ENCODE results near the gene DNAH8. TPM values are rescaled to one million over a fixed set of nuclear protein-coding genes. Genes with fewer than 3 reads are reported as not detected.

The DNAH8 gene
- total RNA-seq, 4 donors from 2014 or later, result 0.22 TPM; not detected in 3

DNA sequence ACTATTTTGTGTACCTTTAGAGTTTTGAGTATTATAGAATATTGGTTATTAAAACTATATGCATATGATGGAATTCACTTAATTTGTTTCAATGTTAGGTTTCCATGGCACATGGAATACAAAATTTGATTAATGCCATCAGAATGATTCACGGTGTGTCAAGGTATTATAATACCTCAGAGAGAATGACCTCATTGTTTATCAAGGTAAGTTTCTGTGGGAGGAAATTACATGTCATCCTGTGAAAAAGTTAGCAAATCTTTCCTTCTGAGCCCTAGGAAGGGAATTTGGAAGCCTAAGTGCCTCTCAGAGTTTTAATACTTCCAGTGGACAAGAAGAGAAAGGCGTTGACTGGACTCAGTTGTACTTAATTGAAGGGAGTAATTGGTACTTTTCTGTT, 40.8 kb downstream of the DNAH8 start:
- no peak overlapping the region for H3K4me3 ChIP-seq
- WGBS, 2 donors, result 86 to 89% methylated on average over 2 of the region's 2 CpGs
- DNase-seq (ENCODE audit: low spot score in 2 of 2), result no peak
- TF ChIP-seq POLR2A (IDR thresholded peaks at IDR 0.05), result no peak
- no peak for TF ChIP-seq EP300 (IDR thresholded peaks at IDR 0.05)
- TF ChIP-seq, protein P1, sequence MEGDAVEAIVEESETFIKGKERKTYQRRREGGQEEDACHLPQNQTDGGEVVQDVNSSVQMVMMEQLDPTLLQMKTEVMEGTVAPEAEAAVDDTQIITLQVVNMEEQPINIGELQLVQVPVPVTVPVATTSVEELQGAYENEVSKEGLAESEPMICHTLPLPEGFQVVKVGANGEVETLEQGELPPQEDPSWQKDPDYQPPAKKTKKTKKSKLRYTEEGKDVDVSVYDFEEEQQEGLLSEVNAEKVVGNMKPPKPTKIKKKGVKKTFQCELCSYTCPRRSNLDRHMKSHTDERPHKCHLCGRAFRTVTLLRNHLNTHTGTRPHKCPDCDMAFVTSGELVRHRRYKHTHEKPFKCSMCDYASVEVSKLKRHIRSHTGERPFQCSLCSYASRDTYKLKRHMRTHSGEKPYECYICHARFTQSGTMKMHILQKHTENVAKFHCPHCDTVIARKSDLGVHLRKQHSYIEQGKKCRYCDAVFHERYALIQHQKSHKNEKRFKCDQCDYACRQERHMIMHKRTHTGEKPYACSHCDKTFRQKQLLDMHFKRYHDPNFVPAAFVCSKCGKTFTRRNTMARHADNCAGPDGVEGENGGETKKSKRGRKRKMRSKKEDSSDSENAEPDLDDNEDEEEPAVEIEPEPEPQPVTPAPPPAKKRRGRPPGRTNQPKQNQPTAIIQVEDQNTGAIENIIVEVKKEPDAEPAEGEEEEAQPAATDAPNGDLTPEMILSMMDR (IDR thresholded peaks at IDR 0.05), result no peak
- H3K27me3 ChIP-seq, result no peaks in the 10 kb centered on the region
- H3K36me3 ChIP-seq, result no peaks in the 10 kb centered on the region
- no peaks in the 10 kb centered on the region for H3K4me1 ChIP-seq
- peaks cover 0 to 9% (median 0%) of the 10 kb centered on the region in 4 donors for H3K9me3 ChIP-seq
- no peak overlapping the region for H3K27ac ChIP-seq

DNA sequence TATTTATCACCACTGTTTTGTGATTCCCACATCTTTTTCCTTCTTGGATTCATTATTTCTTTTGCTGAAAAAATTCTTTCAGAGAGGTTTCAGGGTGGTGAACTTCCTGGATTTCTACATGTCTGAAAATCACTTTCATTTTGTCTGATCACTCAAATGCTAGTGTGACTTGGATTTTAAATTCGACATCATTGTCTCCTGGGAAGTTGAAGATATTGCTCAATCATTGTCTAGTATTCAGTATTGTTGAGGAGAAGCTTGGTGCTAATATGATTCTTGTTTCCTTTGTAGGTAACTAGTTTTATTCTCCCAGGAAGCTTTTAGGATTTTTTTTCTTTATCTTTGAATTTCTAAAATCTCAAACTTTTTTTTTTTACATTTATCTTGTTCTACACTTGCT, 45.0 kb downstream of the DNAH8 start:
- Histone ChIP-seq H3K4me3 (no peak overlapping the region), H3K4me1 (no peaks in the 10 kb centered on the region), H3K27me3 (no peaks in the 10 kb centered on the region), H3K36me3 (no peaks in the 10 kb centered on the region), H3K27ac (no peak overlapping the region), H3K9me3 (peaks cover 0 to 9% (median 0%) of the 10 kb centered on the region in 4 donors)
- WGBS, 2 donors, result 73 to 75% methylated on average over 1 of the region's 1 CpG
- TF ChIP-seq, protein P1 (IDR thresholded peaks at IDR 0.05), result no peak
- TF ChIP-seq POLR2A (IDR thresholded peaks at IDR 0.05) (no peak), EP300 (IDR thresholded peaks at IDR 0.05) (no peak)
- DNase-seq (ENCODE audit: low spot score in 2 of 2), result no peak

DNA sequence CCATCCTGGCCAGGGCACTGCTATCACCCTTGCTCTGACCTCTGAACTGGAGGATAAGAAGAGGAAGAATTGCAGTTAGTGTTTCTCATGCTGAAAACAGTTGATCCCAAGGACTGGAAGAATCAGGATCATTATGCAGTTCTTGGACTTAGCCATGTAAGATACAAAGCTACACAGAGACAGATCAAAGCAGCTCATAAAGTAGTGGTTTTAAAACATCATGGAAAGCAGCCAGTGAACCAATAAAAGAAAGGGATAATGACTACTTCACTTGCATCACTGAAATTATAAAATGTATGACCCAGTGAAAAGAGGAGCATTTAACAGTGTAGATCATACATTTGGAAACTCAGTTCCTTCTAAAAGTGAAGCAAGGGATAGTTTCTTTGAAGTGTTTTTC, 47.7 kb downstream of the DNAH8 start:
- no peak for DNase-seq (ENCODE audit: low spot score in 2 of 2)
- Histone ChIP-seq H3K27me3 (no peaks in the 10 kb centered on the region), H3K36me3 (no peaks in the 10 kb centered on the region), H3K4me1 (no peaks in the 10 kb centered on the region), H3K9me3 (peaks cover 0 to 9% (median 0%) of the 10 kb centered on the region in 4 donors), H3K4me3 (no peak overlapping the region), H3K27ac (no peak overlapping the region)
- TF ChIP-seq EP300 (IDR thresholded peaks at IDR 0.05), result no peak
- TF ChIP-seq POLR2A (IDR thresholded peaks at IDR 0.05), result no peak
- TF ChIP-seq, protein P1 (IDR thresholded peaks at IDR 0.05), result no peak

DNA sequence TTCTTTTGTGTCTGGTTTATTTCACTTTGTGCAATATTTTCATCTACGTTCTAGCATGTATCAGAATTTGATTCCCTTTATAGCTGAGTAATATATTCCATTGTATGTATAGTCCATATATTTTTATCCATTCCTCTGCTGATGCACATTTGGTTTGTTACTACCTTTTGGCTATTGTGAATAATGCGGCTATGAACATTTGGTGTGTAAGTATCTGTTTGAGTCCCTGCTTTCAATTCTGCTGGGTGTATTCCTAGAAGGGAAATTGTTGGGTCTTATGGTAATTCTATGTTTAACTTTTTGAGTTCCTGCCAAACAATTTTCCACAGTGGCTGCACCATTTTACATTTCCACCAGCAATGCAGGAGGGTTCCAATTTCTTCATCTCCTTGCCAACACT, 52.4 kb downstream of the DNAH8 start:
- Histone ChIP-seq H3K4me1 (no peaks in the 10 kb centered on the region), H3K27me3 (no peaks in the 10 kb centered on the region), H3K36me3 (no peaks in the 10 kb centered on the region), H3K27ac (no peak overlapping the region), H3K4me3 (no peak overlapping the region), H3K9me3 (peaks cover 0 to 4% (median 0%) of the 10 kb centered on the region in 4 donors)
- TF ChIP-seq, protein P1 (IDR thresholded peaks at IDR 0.05), result no peak
- TF ChIP-seq POLR2A (IDR thresholded peaks at IDR 0.05) (no peak), EP300 (IDR thresholded peaks at IDR 0.05) (no peak)
- no peak for DNase-seq (ENCODE audit: low spot score in 2 of 2)
- WGBS, 2 donors, result 94 to 96% methylated on average over 2 of the region's 2 CpGs

DNA sequence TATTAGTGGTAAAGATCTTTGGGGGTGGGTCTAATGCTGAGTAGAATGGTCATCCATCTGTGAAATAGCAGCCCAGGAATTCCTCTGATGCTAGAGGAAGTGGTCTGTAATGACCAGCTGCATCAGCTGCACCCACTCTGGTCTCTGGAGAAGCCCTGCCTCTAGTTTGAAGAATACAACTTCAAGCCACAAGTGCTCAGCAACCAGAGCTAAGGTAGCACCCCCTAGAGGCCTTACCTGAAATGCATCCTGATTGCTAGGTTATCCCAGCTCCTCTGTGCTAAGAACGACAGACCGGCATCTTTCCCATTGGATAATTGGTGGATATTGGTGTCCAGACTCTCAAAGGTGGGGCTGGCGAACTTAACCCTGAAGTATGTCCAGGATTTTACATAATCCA, 58.2 kb downstream of the DNAH8 start:
- Histone ChIP-seq H3K4me1 (no peaks in the 10 kb centered on the region), H3K27me3 (no peaks in the 10 kb centered on the region), H3K9me3 (peaks cover 0 to under 1% (median 0%) of the 10 kb centered on the region in 4 donors), H3K27ac (no peak overlapping the region), H3K4me3 (no peak overlapping the region), H3K36me3 (no peaks in the 10 kb centered on the region)
- no peak for DNase-seq (ENCODE audit: low spot score in 2 of 2)
- WGBS, 2 donors, result 83 to 88% methylated on average over 3 of the region's 3 CpGs
- TF ChIP-seq, protein P1 (IDR thresholded peaks at IDR 0.05), result peak in 1 of 5 experiments; percentile 14
- TF ChIP-seq EP300 (IDR thresholded peaks at IDR 0.05), result no peak

Measured in tibial nerve (tissue), 4 donors.